IPS DF 19.7 (cell line): ENCODE data around the gene ZFYVE26.

Source experiments
- DNase-seq: peaks from one replicate; pipeline ENCODE4 v3.0.0-alpha.2; 2013; ENCODE audit warnings: low read depth, low spot score

Gene ZFYVE26

GRCh38 chr14:67815573-67816225 lies 691 bp downstream of the ZFYVE26 start:
- DNase-seq, result no peak

GRCh38 chr14:67814821-67815220 lies 1.6 kb downstream of the ZFYVE26 start:
- no peak for DNase-seq

GRCh38 chr14:67806246-67806645 lies 10.1 kb downstream of the ZFYVE26 start:
- DNase-seq, result no peak

GRCh38 chr14:67800743-67801142 lies 15.6 kb downstream of the ZFYVE26 start:
- no peak for DNase-seq

GRCh38 chr14:67798731-67799130 lies 17.7 kb downstream of the ZFYVE26 start:
- DNase-seq, result no peak

GRCh38 chr14:67787673-67788072 lies 28.7 kb downstream of the ZFYVE26 start:
- no peak for DNase-seq

- no peak for DNase-seq
Measured at GRCh38 chr14:67785270-67786109, 30.9 kb downstream of the ZFYVE26 start.

GRCh38 chr14:67784244-67784823 lies 32.1 kb downstream of the ZFYVE26 start:
- DNase-seq, result no peak

- DNase-seq, result no peak
Measured at GRCh38 chr14:67782090-67782489, 34.3 kb downstream of the ZFYVE26 start.

GRCh38 chr14:67778792-67779191 lies 37.6 kb downstream of the ZFYVE26 start:
- DNase-seq, result no peak

- no peak for DNase-seq
Measured at GRCh38 chr14:67776653-67777322, 39.6 kb downstream of the ZFYVE26 start.

- no peak for DNase-seq
Measured at GRCh38 chr14:67773844-67774377, 42.5 kb downstream of the ZFYVE26 start.

GRCh38 chr14:67768219-67768618 lies 48.2 kb downstream of the ZFYVE26 start:
- no peak for DNase-seq

- DNase-seq, result no peak
Measured at GRCh38 chr14:67766035-67766680, 50.2 kb downstream of the ZFYVE26 start.

GRCh38 chr14:67765192-67765834 lies 51.1 kb downstream of the ZFYVE26 start:
- no peak for DNase-seq

- DNase-seq, result no peak
Measured at GRCh38 chr14:67764496-67764895, 51.9 kb downstream of the ZFYVE26 start.

GRCh38 chr14:67763158-67763822 lies 53.1 kb downstream of the ZFYVE26 start:
- no peak for DNase-seq

GRCh38 chr14:67762051-67762450 lies 54.3 kb downstream of the ZFYVE26 start:
- DNase-seq, result no peak

- no peak for DNase-seq
Measured at GRCh38 chr14:67759916-67760315, 56.5 kb downstream of the ZFYVE26 start.

GRCh38 chr14:67757175-67757574 lies 59.2 kb downstream of the ZFYVE26 start:
- no peak for DNase-seq
